Ishikawa (cell line): ENCODE data around the gene RALGAPA1.

Experiments
- CEBPB ChIP-seq: IDR thresholded peaks from 2 replicates; pipeline ENCODE4 v1.6.1; 2012
- EP300 ChIP-seq: IDR thresholded peaks from 2 replicates; pipeline ENCODE4 v1.6.1; 2012; ENCODE audit warnings: borderline replicate concordance
- MAX ChIP-seq: IDR thresholded peaks from 2 replicates; pipeline ENCODE4 v1.6.1; 2012
- NFIC ChIP-seq: IDR thresholded peaks from 2 replicates; pipeline ENCODE4 v1.6.1; 2012
- RAD21 ChIP-seq: IDR thresholded peaks from 2 replicates; pipeline ENCODE4 v1.6.1; 2012; ENCODE audit warnings: low read depth
- YY1 ChIP-seq: IDR thresholded peaks from 2 replicates; pipeline ENCODE4 v1.6.1; 2012; ENCODE audit warnings: low read depth
- ZBTB7A ChIP-seq: IDR thresholded peaks from 2 replicates; pipeline ENCODE4 v1.6.1; 2012; ENCODE audit warnings: low read depth

- TF ChIP-seq NFIC = no peak
- no peak for TF ChIP-seq EP300
- no peak for TF ChIP-seq CEBPB
- no peak for TF ChIP-seq YY1
- no peak for TF ChIP-seq RAD21
- TF ChIP-seq ZBTB7A = no peak
- TF ChIP-seq MAX = no peak
Measured at GRCh38 chr14:35699791-35700444, 109.2 kb downstream of the RALGAPA1 start.
